Activated T-helper 2 cell treated with anti-CD3 and anti-CD28 coated beads, Interferon-gamma antibody, Interleukin-2, Interleukin-4, amounts not matched to agents 10 μg/mL and 5 μg/mL and 100 μg/mL, durations not matched to agents 14 hours and 24 hours and 36 hours (primary cell): ENCODE data around the gene OR52E4. TPM values are rescaled to one million over a fixed set of nuclear protein-coding genes. Genes with fewer than 3 reads are reported as not detected.

Source experiments
- DNase-seq: peaks from one replicate; pipeline ENCODE4 v3.0.0; 2021; ENCODE audit warnings: low spot score
- H3K27ac Mint-ChIP-seq: one replicate; pipeline ENCODE4 v1.8.0; 2021; ENCODE audit warnings: mixed read lengths
- H3K27me3 Mint-ChIP-seq: one replicate; pipeline ENCODE4 v1.8.0; 2021; ENCODE audit warnings: low read depth, mixed read lengths
- H3K36me3 Mint-ChIP-seq: one replicate; pipeline ENCODE4 v1.8.0; 2021; ENCODE audit warnings: low read depth, mixed read lengths
- H3K4me1 Mint-ChIP-seq: one replicate; pipeline ENCODE4 v1.8.0; 2021; ENCODE audit warnings: low read depth, mixed read lengths
- H3K4me3 Mint-ChIP-seq: one replicate; pipeline ENCODE4 v1.8.0; 2021; ENCODE audit warnings: low read depth, mild to moderate bottlenecking, moderate library complexity, mixed read lengths
- H3K9me3 Mint-ChIP-seq: one replicate; pipeline ENCODE4 v1.8.0; 2021; ENCODE audit warnings: mixed read lengths
- intact Hi-C: fragments of 100-400 bp; cut with micrococcal nuclease; formaldehyde crosslinking; loops from one replicate; pipeline ENCODE4 v1.15.1; 2023
- total RNA-seq: library from RNA; stranded (reverse); gene quantifications from 2 replicates; pipeline ENCODE4 v1.2.3, GENCODE V29; 2022

The OR52E4 gene
- not detected in 2 replicates for total RNA-seq

DNA sequence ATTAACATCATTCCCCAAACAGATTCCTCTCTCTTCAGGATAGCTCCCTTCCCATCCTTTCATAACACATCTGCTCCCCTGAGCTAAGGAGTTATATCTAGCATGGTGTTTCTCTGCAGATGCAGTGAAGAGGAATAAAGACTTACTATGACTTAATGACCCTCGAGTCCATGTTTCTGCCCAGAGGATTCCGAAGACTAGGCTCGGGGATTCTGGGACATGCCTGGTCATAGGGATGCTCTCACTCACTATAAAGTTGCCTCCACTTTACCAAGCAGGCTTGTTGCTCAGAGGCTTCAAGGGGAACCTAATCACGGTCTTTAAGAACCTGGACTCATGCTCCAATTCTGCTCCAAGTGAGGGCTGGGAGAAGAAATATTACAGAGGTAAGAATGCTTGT, at the start of gene OR52E4:
Gene OR52E4, plus strand, starts transcription at position 301 of the 400 bp plus-strand sequence. CDS start 3,664 bp downstream, outside the sequence.
- Mint-ChIP-seq H3K9me3 (no peaks in the 10 kb centered on the region), H3K4me1 (no peaks in the 10 kb centered on the region), H3K4me3 (no peak within 1 kb of the TSS), H3K36me3 (no peaks in the 10 kb centered on the region), H3K27me3 (no peaks in the 10 kb centered on the region), H3K27ac (no peak within 1 kb of the TSS)
- no peak for DNase-seq
- intact Hi-C loops: no loop called here

DNA sequence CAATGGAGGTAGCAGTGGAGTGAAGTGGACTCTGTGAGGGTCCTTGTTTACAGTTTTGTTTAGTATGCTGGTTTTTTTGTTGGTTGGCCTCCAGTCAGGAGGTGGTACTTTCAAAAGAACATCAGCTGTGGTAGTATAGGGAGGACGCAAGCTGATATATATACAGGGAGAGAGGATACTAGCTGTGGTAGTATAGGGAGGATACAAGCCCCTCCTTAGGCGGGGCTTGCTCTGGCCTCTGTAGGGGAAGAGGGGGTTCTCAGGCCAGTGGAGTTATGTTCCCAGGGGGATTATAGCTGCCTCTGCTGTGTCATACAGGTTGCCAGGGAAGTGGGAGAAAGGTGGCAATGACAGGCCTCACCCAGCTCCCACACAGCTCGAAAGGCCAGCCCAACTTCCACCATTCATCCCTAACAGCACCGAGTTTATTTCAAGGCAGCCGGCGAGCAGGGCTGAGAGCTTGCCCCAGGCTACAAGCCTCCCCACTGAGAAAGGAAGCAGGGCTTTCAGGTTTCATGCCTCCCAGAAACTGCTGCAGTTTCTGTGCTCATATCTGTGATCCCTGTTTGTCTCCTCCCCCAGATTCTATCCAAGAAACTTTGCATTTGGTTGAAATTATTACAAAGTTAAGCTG, 49.1 kb upstream of the OR52E4 start:
- Mint-ChIP-seq H3K36me3 (no peaks in the 10 kb centered on the region), H3K27me3 (no peaks in the 10 kb centered on the region), H3K4me3 (no peak overlapping the region), H3K4me1 (no peaks in the 10 kb centered on the region), H3K9me3 (no peaks in the 10 kb centered on the region), H3K27ac (no peak overlapping the region)
- intact Hi-C loops: no loop called here
- DNase-seq: no peak

DNA sequence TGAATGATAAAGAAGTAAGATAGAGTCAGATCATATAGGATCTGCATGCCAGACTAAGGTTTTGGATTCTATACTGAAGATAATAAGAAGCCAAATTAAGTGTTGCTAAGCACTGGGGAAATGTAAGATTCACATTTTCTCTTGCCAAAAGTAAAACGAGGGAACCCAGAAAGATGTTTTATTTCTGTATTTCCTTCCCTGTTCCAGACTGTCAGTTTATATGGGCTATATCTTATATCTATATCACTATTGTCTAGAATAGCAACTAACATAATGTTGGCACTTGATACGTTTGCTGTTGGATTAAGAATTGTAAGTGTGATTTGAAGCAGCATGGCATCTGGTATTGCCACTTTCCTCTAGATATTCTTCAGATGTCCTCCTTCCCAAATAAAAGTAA, 47.0 kb upstream of the OR52E4 start:
- intact Hi-C loops: no loop called here
- H3K27ac Mint-ChIP-seq: no peak overlapping the region
- no peaks in the 10 kb centered on the region for H3K4me1 Mint-ChIP-seq
- no peak overlapping the region for H3K4me3 Mint-ChIP-seq
- no peaks in the 10 kb centered on the region for H3K27me3 Mint-ChIP-seq
- H3K9me3 Mint-ChIP-seq: no peaks in the 10 kb centered on the region
- DNase-seq: no peak
- H3K36me3 Mint-ChIP-seq: no peaks in the 10 kb centered on the region

DNA sequence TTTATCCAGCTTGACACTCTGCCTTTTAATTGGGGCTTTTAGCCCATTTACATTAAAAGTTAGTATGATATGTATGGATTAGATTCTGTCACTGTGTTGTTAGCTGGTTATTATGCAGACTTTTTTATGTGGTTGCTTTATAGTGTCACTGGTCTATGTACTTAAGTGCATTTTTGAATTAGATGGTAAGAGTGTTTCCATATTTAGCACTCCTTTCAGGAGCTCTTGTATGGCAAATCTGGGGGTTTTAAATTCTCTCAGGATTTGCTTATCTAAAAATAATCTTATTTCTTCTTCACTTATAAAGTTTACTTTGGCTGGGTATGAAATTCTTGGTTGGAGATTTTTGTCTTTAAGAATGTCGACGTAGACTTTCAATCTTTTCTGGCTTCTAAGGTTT, 42.7 kb upstream of the OR52E4 start:
- Mint-ChIP-seq H3K9me3 (no peaks in the 10 kb centered on the region), H3K4me1 (no peaks in the 10 kb centered on the region), H3K27ac (no peak overlapping the region), H3K4me3 (no peak overlapping the region), H3K36me3 (no peaks in the 10 kb centered on the region), H3K27me3 (no peaks in the 10 kb centered on the region)
- DNase-seq: no peak
- intact Hi-C loops: no loop called here

DNA sequence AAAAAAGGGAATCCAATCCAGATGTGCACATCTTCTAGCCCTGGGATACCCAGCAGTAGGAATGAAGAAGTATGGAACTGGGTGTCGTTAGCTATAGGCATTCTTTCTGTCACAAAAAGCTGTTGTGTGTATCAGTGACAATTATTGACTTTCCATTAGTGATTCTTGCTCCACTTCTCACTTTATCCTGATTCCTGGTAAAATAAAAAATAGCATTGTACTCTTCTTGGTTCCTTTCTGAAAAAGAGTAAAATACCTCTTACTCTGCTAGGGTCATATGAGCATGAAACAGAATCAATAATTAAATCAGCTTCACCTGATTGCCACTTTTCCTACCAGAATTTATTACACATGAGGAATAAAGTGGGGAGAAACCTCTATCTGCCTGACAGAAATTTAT, 38.6 kb upstream of the OR52E4 start, which contains the start of gene OR52E6:
Gene OR52E6, minus strand, starts transcription at position 101 of the 400 bp plus-strand sequence. Its CDS starts 0 bp downstream, at position 101.
- no peak within 1 kb of the TSS for H3K27ac Mint-ChIP-seq
- H3K4me3 Mint-ChIP-seq: no peak within 1 kb of the TSS
- no peaks in the 10 kb centered on the region for H3K27me3 Mint-ChIP-seq
- no peaks in the 10 kb centered on the region for H3K4me1 Mint-ChIP-seq
- H3K36me3 Mint-ChIP-seq: no peaks in the 10 kb centered on the region
- intact Hi-C loops: no loop called here
- no peak for DNase-seq
- H3K9me3 Mint-ChIP-seq: no peaks in the 10 kb centered on the region

DNA sequence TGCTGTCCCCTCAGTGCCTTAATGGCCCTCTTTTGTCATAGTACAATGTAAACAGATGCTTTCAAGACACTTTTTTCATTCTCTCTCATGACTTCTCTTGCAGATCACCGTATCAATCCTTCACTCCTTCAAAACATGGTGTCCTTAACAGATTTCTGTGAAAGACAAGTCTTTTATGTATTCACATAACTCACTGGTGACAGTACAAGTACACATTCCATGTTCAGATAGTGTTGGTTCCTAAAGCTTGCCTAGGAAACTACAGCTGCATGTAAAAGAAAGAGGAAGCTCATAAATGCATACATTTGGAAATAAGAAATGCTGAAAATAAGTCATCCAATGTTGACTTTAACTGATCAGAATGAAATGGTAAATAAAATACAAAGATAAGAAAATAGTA, 33.7 kb upstream of the OR52E4 start:
- Mint-ChIP-seq H3K27me3 (no peaks in the 10 kb centered on the region), H3K27ac (no peak overlapping the region), H3K9me3 (no peaks in the 10 kb centered on the region), H3K36me3 (no peaks in the 10 kb centered on the region), H3K4me1 (no peaks in the 10 kb centered on the region), H3K4me3 (no peak overlapping the region)
- DNase-seq: no peak
- intact Hi-C loops: no loop called here

DNA sequence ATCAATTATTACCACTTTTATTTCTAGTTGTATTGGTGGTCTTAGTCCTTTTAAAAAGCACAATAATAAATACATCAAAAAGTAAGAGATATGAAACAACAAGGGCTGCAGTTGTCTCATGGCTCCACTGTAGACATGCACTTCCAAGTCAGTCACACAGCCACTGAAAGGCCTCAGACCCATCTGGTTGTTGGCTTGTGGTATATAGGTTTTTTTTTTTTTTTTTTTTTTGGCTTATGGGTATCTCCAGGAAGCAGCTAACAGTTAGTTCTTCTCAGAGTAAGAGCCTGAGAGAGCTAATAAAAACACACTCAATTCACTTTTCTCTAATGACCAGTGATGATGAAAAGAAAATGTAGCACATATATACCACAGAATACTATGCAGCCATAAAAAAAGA, 32.7 kb upstream of the OR52E4 start:
- H3K36me3 Mint-ChIP-seq: no peaks in the 10 kb centered on the region
- H3K4me3 Mint-ChIP-seq: no peak overlapping the region
- no peak overlapping the region for H3K27ac Mint-ChIP-seq
- intact Hi-C loops: no loop called here
- H3K27me3 Mint-ChIP-seq: no peaks in the 10 kb centered on the region
- H3K4me1 Mint-ChIP-seq: no peaks in the 10 kb centered on the region
- DNase-seq: no peak
- H3K9me3 Mint-ChIP-seq: no peaks in the 10 kb centered on the region

DNA sequence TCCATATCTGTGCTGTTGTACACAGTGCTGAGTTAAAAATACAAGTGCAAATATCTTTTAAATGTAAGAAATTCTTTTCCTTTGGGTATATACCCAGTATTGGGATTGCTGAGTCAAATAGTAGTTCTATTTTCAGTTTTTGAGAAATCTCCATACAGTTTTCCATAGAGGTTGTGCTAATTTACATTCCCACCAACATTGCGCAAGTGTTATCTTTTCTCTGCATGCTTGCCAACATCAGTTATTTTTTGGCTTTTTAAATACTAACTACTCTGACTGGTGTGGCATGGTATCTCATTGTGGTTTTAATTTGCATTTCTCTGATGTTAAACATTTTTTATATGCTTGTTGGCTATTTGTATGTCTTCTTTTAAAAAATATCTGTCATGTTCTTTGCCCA, 29.4 kb upstream of the OR52E4 start:
- Mint-ChIP-seq H3K27me3 (no peaks in the 10 kb centered on the region), H3K4me1 (no peaks in the 10 kb centered on the region), H3K9me3 (no peaks in the 10 kb centered on the region), H3K27ac (no peak overlapping the region), H3K36me3 (no peaks in the 10 kb centered on the region), H3K4me3 (no peak overlapping the region)
- DNase-seq: no peak
- intact Hi-C loops: no loop called here

DNA sequence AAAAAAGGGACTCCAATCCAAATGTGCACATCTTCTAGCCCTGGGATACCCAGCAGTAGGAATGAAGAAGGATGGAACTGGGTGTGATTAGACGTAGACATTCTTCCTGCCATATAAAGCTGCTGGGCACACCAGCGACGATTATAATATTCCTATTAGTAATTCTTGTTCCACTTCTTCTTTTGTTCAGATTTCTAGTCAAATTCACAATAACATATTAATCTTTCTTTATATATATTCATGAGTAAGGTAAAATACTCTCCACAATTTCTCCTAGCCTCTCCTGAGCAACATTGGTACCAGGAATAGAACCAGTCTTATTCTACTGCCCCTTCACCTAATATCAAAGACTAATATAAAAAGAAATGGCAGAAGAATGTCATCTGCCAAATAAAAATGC, 22.8 kb upstream of the OR52E4 start, which contains the start of gene OR52E8:
Gene OR52E8, minus strand, starts transcription at position 101 of the 400 bp plus-strand sequence. Its CDS starts 0 bp downstream, at position 101.
- no peak for DNase-seq
- Mint-ChIP-seq H3K27me3 (no peaks in the 10 kb centered on the region), H3K4me1 (no peaks in the 10 kb centered on the region), H3K27ac (no peak within 1 kb of the TSS), H3K36me3 (no peaks in the 10 kb centered on the region), H3K9me3 (no peaks in the 10 kb centered on the region), H3K4me3 (no peak within 1 kb of the TSS)
- intact Hi-C loops: no loop called here

DNA sequence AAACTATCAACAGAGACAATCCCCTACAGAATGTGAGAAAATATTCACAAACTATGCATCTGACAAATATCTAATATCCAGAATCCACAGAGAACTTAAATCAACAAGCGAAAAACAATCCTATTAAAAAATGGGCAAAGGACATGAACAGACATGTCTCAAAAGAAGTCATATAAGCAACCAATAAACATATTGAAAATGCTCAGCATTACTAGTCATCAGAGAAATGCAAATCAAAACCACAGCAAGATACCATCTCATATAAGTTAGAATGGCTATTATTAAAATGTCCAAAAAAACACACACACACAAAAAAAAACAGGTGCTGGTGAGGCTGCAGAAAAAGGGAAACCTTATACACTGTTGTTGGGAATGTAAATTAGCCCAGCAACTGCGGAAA, 14.6 kb upstream of the OR52E4 start:
- Mint-ChIP-seq H3K4me1 (no peaks in the 10 kb centered on the region), H3K4me3 (no peak overlapping the region), H3K27me3 (no peaks in the 10 kb centered on the region), H3K9me3 (no peaks in the 10 kb centered on the region), H3K27ac (no peak overlapping the region), H3K36me3 (no peaks in the 10 kb centered on the region)
- DNase-seq: no peak
- intact Hi-C loops: no loop called here

DNA sequence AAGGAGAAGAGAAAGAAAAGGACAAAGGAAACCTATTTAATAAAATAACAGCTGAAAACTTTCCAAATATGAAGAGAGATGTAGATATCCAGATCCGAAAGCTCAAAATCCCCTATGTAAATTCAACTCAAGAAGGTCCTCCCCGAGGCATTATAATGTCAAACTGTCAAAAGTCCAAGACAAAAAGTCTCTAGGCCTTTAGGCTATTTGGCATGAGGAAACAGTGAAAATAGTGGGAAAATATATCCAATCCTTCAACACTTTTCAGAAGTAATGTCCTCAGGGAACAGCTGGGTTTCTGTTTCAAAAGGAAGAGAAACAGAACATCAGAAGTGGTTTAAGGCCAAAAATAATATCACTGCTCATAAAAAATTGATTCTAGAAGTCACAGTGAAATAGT, 1.9 kb upstream of the OR52E4 start:
- intact Hi-C loops: no loop called here
- H3K4me3 Mint-ChIP-seq: no peak overlapping the region
- H3K4me1 Mint-ChIP-seq: no peaks in the 10 kb centered on the region

DNA sequence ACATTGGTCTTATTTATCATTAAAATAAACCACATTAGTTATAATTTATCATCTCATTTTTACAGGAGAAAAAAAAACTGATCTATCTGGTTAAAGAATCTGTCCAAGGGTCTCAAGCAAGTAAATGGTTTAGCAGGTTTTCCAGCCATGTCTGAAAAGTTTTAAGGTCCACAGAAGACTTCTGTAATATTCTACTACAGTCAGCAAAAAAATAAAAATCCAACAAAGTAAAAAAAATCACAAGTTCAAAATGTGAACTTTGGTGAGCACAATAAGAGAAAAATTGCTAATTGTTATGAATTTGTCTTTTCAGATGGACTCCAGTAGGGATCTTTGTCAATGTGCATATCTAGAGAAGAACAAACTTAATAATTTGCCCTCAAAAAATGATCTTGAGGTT, 1.3 kb downstream of the OR52E4 start:
- Mint-ChIP-seq H3K27me3 (no peaks in the 10 kb centered on the region), H3K4me1 (no peaks in the 10 kb centered on the region), H3K9me3 (no peaks in the 10 kb centered on the region), H3K36me3 (no peaks in the 10 kb centered on the region), H3K27ac (no peak overlapping the region), H3K4me3 (no peak overlapping the region)
- no peak for DNase-seq
- intact Hi-C loops: no loop called here

More for the DNA sequence above, 1.9 kb upstream of the OR52E4 start:
- H3K27ac Mint-ChIP-seq: no peak overlapping the region
- no peaks in the 10 kb centered on the region for H3K27me3 Mint-ChIP-seq
- H3K9me3 Mint-ChIP-seq: no peaks in the 10 kb centered on the region
- DNase-seq: no peak
- H3K36me3 Mint-ChIP-seq: no peaks in the 10 kb centered on the region

DNA sequence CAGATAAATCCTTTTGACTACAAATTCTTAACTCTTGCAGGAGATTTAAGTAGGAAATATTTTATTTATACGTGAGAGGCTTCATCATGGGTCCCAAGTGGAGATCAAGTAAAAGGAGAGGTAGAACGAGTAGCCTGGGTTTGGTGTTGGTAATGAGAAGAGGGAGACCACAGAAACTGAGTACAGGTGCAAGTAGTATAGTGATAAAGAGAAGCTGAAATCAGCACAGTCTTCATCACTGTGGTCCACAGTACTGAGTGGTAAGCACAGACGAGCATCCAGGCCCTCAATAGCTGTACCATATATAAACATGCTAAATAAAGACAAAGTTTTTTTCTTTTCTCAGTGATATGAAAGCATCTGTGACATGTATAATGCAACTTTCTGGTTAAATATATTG, 6.7 kb downstream of the OR52E4 start:
- intact Hi-C loops: no loop called here
- no peaks in the 10 kb centered on the region for H3K4me1 Mint-ChIP-seq
- DNase-seq: no peak
- H3K27ac Mint-ChIP-seq: no peak overlapping the region
- no peak overlapping the region for H3K4me3 Mint-ChIP-seq
- H3K27me3 Mint-ChIP-seq: peaks cover 3% of the 10 kb centered on the region
- H3K9me3 Mint-ChIP-seq: no peaks in the 10 kb centered on the region
- H3K36me3 Mint-ChIP-seq: no peaks in the 10 kb centered on the region

DNA sequence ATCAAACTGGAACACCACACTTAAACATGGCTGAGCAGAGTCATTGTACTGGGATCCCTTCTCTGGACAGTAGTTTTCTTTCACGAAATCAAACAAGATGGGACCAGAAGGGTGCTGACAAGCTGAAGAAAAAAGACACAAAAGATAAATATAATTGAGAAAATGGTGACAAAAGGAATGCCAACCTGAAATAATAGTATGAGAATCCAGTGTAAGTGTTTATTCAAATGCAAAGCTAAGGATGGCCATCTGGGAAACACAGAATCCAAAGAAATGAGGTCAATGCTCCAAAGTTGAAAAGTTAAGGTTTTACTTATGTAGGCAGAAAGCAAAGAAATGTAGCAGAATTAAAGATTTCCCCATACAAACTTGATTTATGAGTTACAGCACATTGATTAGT, 7.2 kb downstream of the OR52E4 start:
- intact Hi-C loops: no loop called here
- Mint-ChIP-seq H3K27me3 (peaks cover 3% of the 10 kb centered on the region), H3K4me3 (no peak overlapping the region), H3K36me3 (no peaks in the 10 kb centered on the region), H3K27ac (no peak overlapping the region), H3K4me1 (no peaks in the 10 kb centered on the region), H3K9me3 (no peaks in the 10 kb centered on the region)
- DNase-seq: no peak
